Neural cell (in vitro differentiated cells): Measurements from ENCODE around the gene PDE4D. TPM values are rescaled to one million over a fixed set of nuclear protein-coding genes. Genes with fewer than 3 reads are reported as not detected.

Experiments used
- H2AFZ ChIP-seq: fragments of 200-600, 300-800 bp; sonication (generic), shearing (Covaris generic); 2 replicates; pipeline ENCODE4 v1.6.0; 2014; ENCODE audit warnings: low read depth, mild to moderate bottlenecking, antibody characterized with exemption, low read length, moderate library complexity
- H3F3A ChIP-seq: fragments of 200-600 bp; shearing (Covaris generic); 2 replicates; pipeline ENCODE4 v1.6.1; 2016; ENCODE audit warnings: mild to moderate bottlenecking, moderate library complexity, mixed read lengths, antibody characterized with exemption, low read length; ENCODE audit not compliant: insufficient read depth, poor library complexity, severe bottlenecking
- H3K27ac ChIP-seq: fragments of 200-600, 300-800 bp; sonication (generic), shearing (Covaris generic); 2 replicates; pipeline ENCODE4 v1.5.1; 2014; ENCODE audit warnings: mild to moderate bottlenecking, low read length, moderate library complexity
- H3K27me3 ChIP-seq: fragments of 300-800, 200-600 bp; sonication (generic), shearing (Covaris generic); 2 replicates; pipeline ENCODE4 v1.6.0; 2014; ENCODE audit warnings: mild to moderate bottlenecking, low read depth, low read length, moderate library complexity; ENCODE audit not compliant: insufficient read depth
- H3K36me3 ChIP-seq: fragments of 300-800, 200-600 bp; sonication (generic), shearing (Covaris generic); 2 replicates; pipeline ENCODE4 v1.5.1; 2014; ENCODE audit warnings: mild to moderate bottlenecking, antibody characterized with exemption, low read length, moderate library complexity; ENCODE audit not compliant: insufficient read depth
- H3K4me2 ChIP-seq: fragments of 300-800, 200-600 bp; sonication (generic), shearing (Covaris generic); 2 replicates; pipeline ENCODE4 v1.6.0; 2014; ENCODE audit warnings: mild to moderate bottlenecking, low read length
- H3K4me3 ChIP-seq: fragments of 300-800, 200-600 bp; sonication (generic), shearing (Covaris generic); 2 replicates; pipeline ENCODE4 v1.5.1; 2014; ENCODE audit warnings: mild to moderate bottlenecking, low read length, moderate library complexity
- H3K79me2 ChIP-seq: fragments of 200-600 bp; shearing (Covaris generic); replicated peaks from 2 replicates; pipeline ENCODE4 v1.6.0; 2014; ENCODE audit warnings: mild to moderate bottlenecking, low read length, moderate library complexity; ENCODE audit not compliant: insufficient read depth
- H3K9ac ChIP-seq: fragments of 300-800, 200-600 bp; sonication (generic), shearing (Covaris generic); 2 replicates; pipeline ENCODE4 v1.6.1; 2016; ENCODE audit warnings: mild to moderate bottlenecking, low read length, mixed read lengths
- H3K9me2 ChIP-seq: fragments of 200-600 bp; shearing (Covaris generic); 2 replicates; pipeline ENCODE4 v1.6.1; 2016; ENCODE audit warnings: mild to moderate bottlenecking, low read length, mixed read lengths; ENCODE audit not compliant: insufficient read depth
- H3K9me3 ChIP-seq: fragments of 200-600, 300-800 bp; sonication (generic), shearing (Covaris generic); 2 replicates; pipeline ENCODE4 v1.6.1; 2016; ENCODE audit warnings: mild to moderate bottlenecking, mixed run types, low read length, moderate library complexity, mixed read lengths
- H4K20me1 ChIP-seq: fragments of 200-600 bp; shearing (Covaris generic); 2 replicates; pipeline ENCODE4 v1.6.1; 2016; ENCODE audit warnings: mild to moderate bottlenecking, mixed run types; ENCODE audit not compliant: insufficient read depth
- EP300 ChIP-seq: fragments of 450-650 bp; conservative IDR thresholded peaks from 2 replicates; pipeline ENCODE4 v1.6.1; 2014; ENCODE audit warnings: antibody characterized with exemption, mild to moderate bottlenecking, moderate library complexity; ENCODE audit not compliant: poor library complexity, severe bottlenecking
- EZH2 ChIP-seq: fragments of 200-600, 300-800 bp; shearing (Covaris generic), sonication (generic); IDR thresholded peaks from 2 replicates; pipeline ENCODE4 v1.6.1; 2014; ENCODE audit warnings: antibody characterized with exemption, low read length, borderline replicate concordance, mild to moderate bottlenecking; ENCODE audit not compliant: insufficient read depth, poor library complexity, severe bottlenecking
- MXI1 ChIP-seq: fragments of 450-650 bp; conservative IDR thresholded peaks from 2 replicates; pipeline ENCODE4 v1.6.1; 2014; ENCODE audit warnings: antibody characterized with exemption, mild to moderate bottlenecking; ENCODE audit not compliant: poor library complexity, severe bottlenecking
- POLR2AphosphoS5 ChIP-seq: IDR thresholded peaks from 2 replicates; pipeline ENCODE4 v1.6.1; 2012
- RAD21 ChIP-seq: fragments of 450-650 bp; conservative IDR thresholded peaks from 2 replicates; pipeline ENCODE4 v1.6.1; 2014; ENCODE audit warnings: antibody characterized with exemption, mild to moderate bottlenecking, moderate library complexity
- REST ChIP-seq: IDR thresholded peaks from 2 replicates; pipeline ENCODE4 v1.6.1; 2012; ENCODE audit warnings: borderline replicate concordance
- SMC3 ChIP-seq: fragments of 450-650 bp; conservative IDR thresholded peaks from 2 replicates; pipeline ENCODE4 v1.6.1; 2014; ENCODE audit warnings: antibody characterized with exemption, mild to moderate bottlenecking, moderate library complexity; ENCODE audit not compliant: poor library complexity
- TAF1 ChIP-seq: IDR thresholded peaks from 2 replicates; pipeline ENCODE4 v1.6.1; 2012; ENCODE audit warnings: low read depth
- polyA plus RNA-seq: library from polyadenylated mRNA; depleted of rRNA; stranded (reverse); fragments of >200 nt; gene quantifications from 2 replicates; pipeline ENCODE4 v1.2.3, GENCODE V29; 2014
- TF ChIP-seq, protein P1 (sequence below): fragments of 450-650 bp; IDR thresholded peaks from 2 replicates; pipeline ENCODE4 v1.5.1; 2014; ENCODE audit warnings: antibody characterized with exemption, mild to moderate bottlenecking, moderate library complexity; ENCODE audit not compliant: poor library complexity, severe bottlenecking

Gene PDE4D
- polyA plus RNA-seq, 1 donor from 2014 or later: 42.8 TPM

DNA sequence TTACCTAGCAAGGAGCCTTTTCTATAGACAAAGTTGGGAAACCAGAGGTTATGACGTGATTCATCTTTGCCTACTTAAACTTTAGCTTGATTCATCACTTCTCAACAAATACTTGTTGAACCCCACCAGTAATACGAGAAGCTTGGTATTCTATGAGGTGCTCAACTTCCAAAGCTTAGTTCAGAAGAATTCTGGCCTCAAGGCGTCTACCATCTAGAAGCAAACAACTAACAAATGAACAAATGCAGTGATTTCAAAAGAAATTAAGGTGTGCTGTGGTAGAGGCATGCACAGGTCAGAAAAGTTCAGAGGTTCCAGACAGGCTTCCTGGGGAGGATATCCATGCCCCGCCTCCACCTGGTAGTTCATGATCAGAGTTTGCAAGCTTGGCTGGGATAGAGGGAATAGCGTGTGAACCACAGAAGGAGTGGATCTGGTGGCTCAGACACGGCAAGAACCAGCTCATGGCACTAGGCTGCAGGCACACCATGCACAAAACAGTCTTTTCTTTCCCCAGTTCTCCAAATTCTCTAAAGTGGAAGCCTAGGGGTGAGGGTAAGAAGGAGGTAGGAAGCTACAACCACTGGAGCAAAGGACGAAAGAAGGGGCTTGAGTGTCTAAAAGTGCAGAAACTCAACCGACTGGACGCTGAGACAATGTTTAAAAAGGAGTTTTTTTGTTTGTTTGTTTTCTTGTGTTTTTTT is 837.6 kb downstream of the PDE4D start:
- no peak overlapping the region for H3K9ac ChIP-seq
- no peaks in the 10 kb centered on the region for H3K9me3 ChIP-seq
- H3F3A ChIP-seq: no peaks in the 10 kb centered on the region
- no peak for TF ChIP-seq MXI1
- TF ChIP-seq, protein P1, sequence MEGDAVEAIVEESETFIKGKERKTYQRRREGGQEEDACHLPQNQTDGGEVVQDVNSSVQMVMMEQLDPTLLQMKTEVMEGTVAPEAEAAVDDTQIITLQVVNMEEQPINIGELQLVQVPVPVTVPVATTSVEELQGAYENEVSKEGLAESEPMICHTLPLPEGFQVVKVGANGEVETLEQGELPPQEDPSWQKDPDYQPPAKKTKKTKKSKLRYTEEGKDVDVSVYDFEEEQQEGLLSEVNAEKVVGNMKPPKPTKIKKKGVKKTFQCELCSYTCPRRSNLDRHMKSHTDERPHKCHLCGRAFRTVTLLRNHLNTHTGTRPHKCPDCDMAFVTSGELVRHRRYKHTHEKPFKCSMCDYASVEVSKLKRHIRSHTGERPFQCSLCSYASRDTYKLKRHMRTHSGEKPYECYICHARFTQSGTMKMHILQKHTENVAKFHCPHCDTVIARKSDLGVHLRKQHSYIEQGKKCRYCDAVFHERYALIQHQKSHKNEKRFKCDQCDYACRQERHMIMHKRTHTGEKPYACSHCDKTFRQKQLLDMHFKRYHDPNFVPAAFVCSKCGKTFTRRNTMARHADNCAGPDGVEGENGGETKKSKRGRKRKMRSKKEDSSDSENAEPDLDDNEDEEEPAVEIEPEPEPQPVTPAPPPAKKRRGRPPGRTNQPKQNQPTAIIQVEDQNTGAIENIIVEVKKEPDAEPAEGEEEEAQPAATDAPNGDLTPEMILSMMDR: no peak
- no peak for TF ChIP-seq REST
- TF ChIP-seq EP300: no peak
- no peak for TF ChIP-seq POLR2AphosphoS5
- TF ChIP-seq RAD21: no peak
- no peak for TF ChIP-seq SMC3
- H4K20me1 ChIP-seq: no peaks in the 10 kb centered on the region
- no peaks in the 10 kb centered on the region for H3K79me2 ChIP-seq
- H3K27ac ChIP-seq: no peak overlapping the region
- no peak overlapping the region for H3K4me2 ChIP-seq
- no peaks in the 10 kb centered on the region for H3K27me3 ChIP-seq
- H3K4me3 ChIP-seq: no peak overlapping the region
- no peaks in the 10 kb centered on the region for H3K9me2 ChIP-seq
- H2AFZ ChIP-seq: no peak overlapping the region
- H3K36me3 ChIP-seq: no peaks in the 10 kb centered on the region

- H3K9me3 ChIP-seq: no peaks in the 10 kb centered on the region
- no peak overlapping the region for H2AFZ ChIP-seq
- H3K36me3 ChIP-seq: no peaks in the 10 kb centered on the region
- no peaks in the 10 kb centered on the region for H3K9me2 ChIP-seq
- no peak overlapping the region for H3K4me2 ChIP-seq
- TF ChIP-seq REST (no peak), TAF1 (no peak), EZH2 (no peak), POLR2AphosphoS5 (no peak), EP300 (no peak), MXI1 (no peak), SMC3 (no peak), RAD21 (no peak)
- TF ChIP-seq, protein P1: no peak
- no peak overlapping the region for H3K27ac ChIP-seq
- no peak overlapping the region for H3K4me3 ChIP-seq
- no peaks in the 10 kb centered on the region for H4K20me1 ChIP-seq
- no peaks in the 10 kb centered on the region for H3K79me2 ChIP-seq
- no peak overlapping the region for H3K9ac ChIP-seq
- no peaks in the 10 kb centered on the region for H3K27me3 ChIP-seq
- no peaks in the 10 kb centered on the region for H3F3A ChIP-seq
These were observed 838.5 kb downstream of the PDE4D start for GRCh38 chr5:59054963-59055528.
